Fibroblast of lung (primary cell): Measurements from ENCODE around the gene EMILIN2. TPM values are rescaled to one million over a fixed set of nuclear protein-coding genes. Genes with fewer than 3 reads are reported as not detected.

ENCODE experiments used
- DNase-seq, 2 donors: peaks; one replicate each; pipeline versions ENCODE4 v3.0.0 to v3.0.0-alpha.2; 2010; ENCODE audit warnings: low read depth in 2 of 2
- H2AFZ ChIP-seq: 2 replicates; pipeline ENCODE4 v1.5.1; 2012; ENCODE audit warnings: low read length, control low read depth, inconsistent platforms
- H3K27ac ChIP-seq: 2 replicates; pipeline ENCODE4 v1.5.1; 2011; ENCODE audit warnings: low read length, control low read depth; ENCODE audit not compliant: insufficient read depth
- H3K27me3 ChIP-seq: 2 replicates; pipeline ENCODE4 v1.5.1; 2011; ENCODE audit warnings: mild to moderate bottlenecking, low read length; ENCODE audit not compliant: control insufficient read depth, insufficient read depth
- H3K36me3 ChIP-seq: 2 replicates; pipeline ENCODE4 v1.5.1; 2011; ENCODE audit warnings: low read length; ENCODE audit not compliant: control insufficient read depth, insufficient read depth
- H3K4me1 ChIP-seq: 2 replicates; pipeline ENCODE4 v1.5.1; 2011; ENCODE audit warnings: low read length; ENCODE audit not compliant: control insufficient read depth, insufficient read depth; ENCODE audit errors: extremely low read depth
- H3K4me2 ChIP-seq: 2 replicates; pipeline ENCODE4 v1.5.1; 2011; ENCODE audit warnings: low read length, control low read depth; ENCODE audit not compliant: insufficient read depth; ENCODE audit errors: extremely low read depth
- H3K4me3 ChIP-seq, 4 experiments: fragments of 200-600 bp in 1 of 4; sonication (generic) in 1 of 4; replicated peaks in 1 of 4; 2 replicates each; pipeline ENCODE4 v1.5.1; 2011 to 2016; ENCODE audit warnings: low read length in 4 of 4, low read depth in 3 of 4, mild to moderate bottlenecking in 3 of 4, control low read depth in 2 of 4, inconsistent platforms in 1 of 4, mixed read lengths in 1 of 4; ENCODE audit not compliant: insufficient read depth in 1 of 4; ENCODE audit errors: control extremely low read depth in 1 of 4
- H3K79me2 ChIP-seq: 2 replicates; pipeline ENCODE4 v1.5.1; 2012; ENCODE audit warnings: mild to moderate bottlenecking, low read length, inconsistent platforms; ENCODE audit not compliant: control insufficient read depth, insufficient read depth
- H3K9ac ChIP-seq: 2 replicates; pipeline ENCODE4 v1.5.1; 2011; ENCODE audit warnings: mild to moderate bottlenecking, low read length, control low read depth; ENCODE audit not compliant: insufficient read depth
- H3K9me3 ChIP-seq: 2 replicates; pipeline ENCODE4 v1.5.1; 2012; ENCODE audit warnings: low read depth, low read length; ENCODE audit not compliant: control insufficient read depth, insufficient read depth
- H4K20me1 ChIP-seq: 2 replicates; pipeline ENCODE4 v1.5.1; 2011; ENCODE audit warnings: low read length; ENCODE audit not compliant: control insufficient read depth, insufficient read depth; ENCODE audit errors: extremely low read depth
- EZH2 ChIP-seq: IDR thresholded peaks from 2 replicates; pipeline ENCODE4 v1.5.1; 2012; ENCODE audit warnings: low read length, control low read depth, mild to moderate bottlenecking; ENCODE audit errors: missing control alignments
- polyA plus RNA-seq, 2 donors: library from polyadenylated mRNA; depleted of rRNA in 1 of 2; stranded (reverse) in 1 of 2; unstranded in 1 of 2; fragments of >200 nt; gene quantifications; 2 replicates each; pipeline ENCODE4 v1.2.1, GENCODE V29; 2011 to 2012; ENCODE audit warnings: missing spikeins in 1 of 2
- total RNA-seq: library from RNA; depleted of rRNA; stranded (reverse); fragments of >200 nt; gene quantifications from 2 replicates; pipeline ENCODE4 v1.2.1, GENCODE V29; 2014
- TF ChIP-seq, protein P1 (sequence below), 2 donors: IDR thresholded peaks in 1 of 2; conservative IDR thresholded peaks in 1 of 2; 1 replicate in 1 of 2; 2 replicates in 1 of 2; pipeline ENCODE4 v1.5.1; 2011 to 2012; ENCODE audit warnings: low read length in 2 of 2, control low read depth in 1 of 2, inconsistent platforms in 1 of 2, low read depth in 1 of 2, mild to moderate bottlenecking in 1 of 2

EMILIN2 gene
- total and polyA plus RNA-seq, 2 donors (not counting 1 experiment from before 2014, with no cell fraction given) = 8.7 to 11.1 TPM

DNA sequence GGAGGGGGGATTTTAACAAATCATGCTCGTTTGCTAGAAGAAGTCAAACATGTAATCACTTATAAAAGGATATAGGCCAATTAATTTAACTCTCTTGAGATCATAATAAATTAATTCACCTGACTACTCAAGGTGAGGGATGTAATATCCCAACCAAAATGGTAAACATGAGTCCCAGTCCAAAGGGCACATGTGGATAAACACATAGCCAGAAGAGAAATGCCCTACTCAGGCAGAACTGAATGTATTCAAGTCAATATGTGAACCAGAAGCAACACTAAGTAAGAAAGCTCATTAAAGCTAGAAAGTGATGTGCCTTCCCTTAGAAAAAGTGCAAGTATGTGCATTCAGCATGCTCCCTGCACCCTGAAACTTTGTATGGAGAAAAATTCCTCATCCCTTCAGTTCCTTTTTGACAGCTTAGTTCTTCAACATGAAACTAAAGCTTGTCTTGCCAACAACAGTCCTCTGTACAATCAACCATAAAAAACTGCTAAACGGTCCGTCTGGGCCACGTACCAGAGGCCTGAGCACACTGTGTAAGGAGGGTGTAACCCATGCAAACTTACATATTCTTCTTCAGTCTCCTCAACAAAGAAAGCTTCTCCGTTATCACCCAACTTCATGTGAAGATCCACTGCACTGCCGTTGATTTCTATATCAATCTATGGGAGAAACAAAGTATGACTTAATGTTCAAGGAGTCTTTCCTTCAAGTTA lies 107.3 kb downstream of the EMILIN2 start:
- Histone ChIP-seq H3K36me3 (peaks cover 8% of the 10 kb centered on the region), H3K9ac (no peak overlapping the region), H3K27ac (no peak overlapping the region), H3K79me2 (peaks cover 6% of the 10 kb centered on the region), H3K27me3 (no peaks in the 10 kb centered on the region), H4K20me1 (no peaks in the 10 kb centered on the region), H3K4me2 (no peak overlapping the region), H2AFZ (no peak overlapping the region), H3K9me3 (no peaks in the 10 kb centered on the region), H3K4me3 (no peak overlapping the region), H3K4me1 (peaks cover 2% of the 10 kb centered on the region)
- DNase-seq = no peak
- TF ChIP-seq EZH2 = no peak
- TF ChIP-seq, protein P1, sequence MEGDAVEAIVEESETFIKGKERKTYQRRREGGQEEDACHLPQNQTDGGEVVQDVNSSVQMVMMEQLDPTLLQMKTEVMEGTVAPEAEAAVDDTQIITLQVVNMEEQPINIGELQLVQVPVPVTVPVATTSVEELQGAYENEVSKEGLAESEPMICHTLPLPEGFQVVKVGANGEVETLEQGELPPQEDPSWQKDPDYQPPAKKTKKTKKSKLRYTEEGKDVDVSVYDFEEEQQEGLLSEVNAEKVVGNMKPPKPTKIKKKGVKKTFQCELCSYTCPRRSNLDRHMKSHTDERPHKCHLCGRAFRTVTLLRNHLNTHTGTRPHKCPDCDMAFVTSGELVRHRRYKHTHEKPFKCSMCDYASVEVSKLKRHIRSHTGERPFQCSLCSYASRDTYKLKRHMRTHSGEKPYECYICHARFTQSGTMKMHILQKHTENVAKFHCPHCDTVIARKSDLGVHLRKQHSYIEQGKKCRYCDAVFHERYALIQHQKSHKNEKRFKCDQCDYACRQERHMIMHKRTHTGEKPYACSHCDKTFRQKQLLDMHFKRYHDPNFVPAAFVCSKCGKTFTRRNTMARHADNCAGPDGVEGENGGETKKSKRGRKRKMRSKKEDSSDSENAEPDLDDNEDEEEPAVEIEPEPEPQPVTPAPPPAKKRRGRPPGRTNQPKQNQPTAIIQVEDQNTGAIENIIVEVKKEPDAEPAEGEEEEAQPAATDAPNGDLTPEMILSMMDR (conservative IDR thresholded peaks at IDR 0.05 in 1 of 2, IDR thresholded peaks at IDR 0.05 in 1 of 2; ENCODE audit: low read depth in 1 of 2, low read length in 2 of 2) = no peak

DNA sequence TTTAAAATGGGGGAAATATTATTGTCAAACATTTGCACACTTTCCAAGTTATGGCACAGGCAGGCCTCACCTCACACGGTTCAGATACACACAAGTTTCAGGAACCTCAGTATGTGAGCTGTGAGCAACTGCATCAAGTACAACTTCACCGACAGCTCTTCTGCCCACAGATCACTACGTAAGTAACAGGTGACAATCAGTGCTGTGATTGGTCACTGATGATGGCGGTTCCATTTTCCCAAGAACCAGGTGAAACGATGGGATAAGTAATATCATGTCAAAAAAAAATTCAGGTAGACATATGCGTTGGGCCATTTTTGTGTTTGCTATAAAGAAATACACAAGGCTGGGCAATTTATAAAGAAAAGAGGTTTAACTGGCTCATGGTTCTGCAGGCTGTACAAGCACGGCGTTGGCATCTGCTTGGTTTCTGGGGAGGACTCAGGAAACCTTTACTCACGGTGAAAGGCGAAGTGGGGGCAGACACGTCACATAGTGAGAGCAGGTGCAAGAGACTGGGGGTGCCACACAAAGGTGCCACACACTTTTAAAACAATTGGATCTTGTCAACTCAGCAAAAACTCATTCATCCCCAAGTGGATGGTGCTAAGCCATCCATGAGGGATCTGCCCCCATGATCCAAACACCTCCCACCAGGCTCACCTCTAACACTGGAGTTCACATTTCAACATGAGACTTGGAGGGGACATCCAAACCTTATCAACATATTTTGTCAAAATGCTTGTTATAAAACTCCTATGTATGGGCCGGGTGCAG lies 108.3 kb downstream of the EMILIN2 start:
- Histone ChIP-seq H3K27ac (no peak overlapping the region), H3K36me3 (peaks cover 8% of the 10 kb centered on the region), H3K4me3 (no peak overlapping the region), H3K79me2 (peaks cover 6% of the 10 kb centered on the region), H3K4me2 (no peak overlapping the region), H3K9ac (no peak overlapping the region), H4K20me1 (no peaks in the 10 kb centered on the region), H3K4me1 (peaks cover 2% of the 10 kb centered on the region), H2AFZ (no peak overlapping the region), H3K9me3 (no peaks in the 10 kb centered on the region), H3K27me3 (no peaks in the 10 kb centered on the region)
- no peak for TF ChIP-seq EZH2
- TF ChIP-seq, protein P1 (conservative IDR thresholded peaks at IDR 0.05 in 1 of 2, IDR thresholded peaks at IDR 0.05 in 1 of 2; ENCODE audit: low read depth in 1 of 2, low read length in 2 of 2) = no peak
- DNase-seq = no peak

DNA sequence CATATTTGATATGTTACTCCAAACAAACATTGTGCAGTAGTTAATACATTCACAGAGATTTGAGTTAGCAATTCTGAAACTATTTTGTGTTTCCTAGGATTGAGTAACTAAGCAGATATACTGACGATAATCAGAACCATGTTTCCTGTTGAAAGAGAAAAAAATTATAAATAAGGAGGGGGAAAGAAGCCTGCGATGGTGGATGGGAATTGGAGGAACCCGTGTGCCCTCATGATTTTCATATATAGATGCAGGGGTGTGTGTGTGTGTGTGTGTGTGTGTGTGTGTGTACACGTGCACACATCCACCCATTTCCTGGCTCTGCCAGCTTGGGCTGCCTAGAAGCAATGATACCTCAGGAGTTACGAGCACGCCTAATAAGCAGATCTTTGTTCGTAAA lies 109.2 kb downstream of the EMILIN2 start:
- no peak overlapping the region for H3K9ac ChIP-seq
- TF ChIP-seq, protein P1 (conservative IDR thresholded peaks at IDR 0.05 in 1 of 2, IDR thresholded peaks at IDR 0.05 in 1 of 2; ENCODE audit: low read depth in 1 of 2, low read length in 2 of 2) = no peak
- TF ChIP-seq EZH2 = no peak
- peaks cover 13% of the 10 kb centered on the region for H3K79me2 ChIP-seq
- H3K4me1 ChIP-seq = peaks cover 8% of the 10 kb centered on the region
- H3K4me3 ChIP-seq = no peak overlapping the region
- H3K4me2 ChIP-seq = no peak overlapping the region
- H4K20me1 ChIP-seq = no peaks in the 10 kb centered on the region
- peak overlapping the region; percentile 52 for H3K27ac ChIP-seq
- peaks cover 5% of the 10 kb centered on the region for H3K36me3 ChIP-seq
- no peaks in the 10 kb centered on the region for H3K9me3 ChIP-seq
- no peak for DNase-seq
- no peaks in the 10 kb centered on the region for H3K27me3 ChIP-seq
- H2AFZ ChIP-seq = no peak overlapping the region
